ENCODE results near the gene RAET1G.
"Not testable (repeated sequence)": the region's sequence is repeated elsewhere in the genome, so short reads cannot be mapped to it uniquely, and the experiment has no call there.

Gene RAET1G

DNA sequence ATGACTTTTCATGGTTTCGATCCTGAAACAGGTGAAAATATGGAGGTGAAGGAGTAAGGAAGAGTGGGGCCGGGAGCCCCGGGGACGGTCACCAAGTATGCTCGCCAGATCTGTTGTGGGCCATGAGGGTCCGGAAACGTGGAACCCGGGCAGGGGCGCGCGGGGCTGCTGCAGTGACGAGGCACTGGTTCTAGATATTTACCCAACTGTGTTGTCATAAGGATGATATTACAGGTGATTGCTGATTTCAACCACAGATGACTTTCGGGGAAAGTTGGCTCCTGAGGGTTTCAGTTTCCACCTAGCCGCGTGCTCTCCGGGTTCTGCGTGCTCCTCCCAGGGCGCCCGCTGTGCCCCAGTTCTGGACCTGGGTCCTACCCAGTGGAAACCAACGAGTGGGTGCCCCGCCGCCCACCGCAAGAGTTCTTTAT is 12.2 kb downstream of the RAET1G start:
- DNase-seq: no peak

GRCh38 chr6:149909701-149910470 is 13.0 kb downstream of the RAET1G start:
- DNase-seq: no peak

DNA sequence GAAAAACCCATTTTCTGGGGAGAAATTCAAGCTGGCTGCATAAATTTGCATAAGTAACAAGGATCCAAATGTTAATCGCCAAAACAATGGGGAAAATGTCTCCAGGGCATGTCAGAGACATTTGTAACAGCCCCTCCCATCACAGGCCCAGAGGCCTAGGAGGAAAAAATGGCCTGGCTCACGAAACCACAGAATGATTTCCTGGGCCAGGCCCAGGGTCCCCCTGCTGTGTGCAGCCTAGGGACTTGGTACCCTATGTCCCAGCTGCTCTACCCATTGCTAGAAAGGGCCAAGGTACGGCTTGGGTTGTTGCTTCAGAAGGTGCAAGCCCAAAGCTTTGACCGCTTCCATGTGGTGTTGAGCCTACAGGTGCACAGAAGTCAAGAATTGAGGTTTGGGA is 14.4 kb downstream of the RAET1G start:
- DNase-seq: not testable (repeated sequence)

DNA sequence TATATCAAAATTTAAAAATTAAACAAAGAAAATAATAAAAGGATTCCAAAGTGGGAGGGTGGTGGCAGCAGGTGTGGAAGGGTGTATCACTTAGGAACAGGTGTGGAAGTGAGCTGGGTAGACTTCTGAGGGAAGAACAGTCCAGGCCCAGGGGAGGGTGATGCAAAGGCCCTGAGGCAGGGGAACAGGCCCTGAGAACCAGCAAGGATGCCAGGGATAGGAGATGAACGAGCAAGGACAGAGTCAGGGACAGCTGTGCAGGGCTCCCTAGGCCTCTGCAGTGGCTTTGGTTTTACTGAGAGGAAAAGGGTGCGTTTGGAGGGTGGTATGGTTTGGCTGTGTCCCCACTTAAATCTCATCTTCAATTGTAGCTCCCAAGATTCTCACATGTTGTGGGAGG is 15.6 kb downstream of the RAET1G start:
- DNase-seq: no peak

GRCh38 chr6:149906405-149906804 is 16.5 kb downstream of the RAET1G start:
- DNase-seq: no peak

DNA sequence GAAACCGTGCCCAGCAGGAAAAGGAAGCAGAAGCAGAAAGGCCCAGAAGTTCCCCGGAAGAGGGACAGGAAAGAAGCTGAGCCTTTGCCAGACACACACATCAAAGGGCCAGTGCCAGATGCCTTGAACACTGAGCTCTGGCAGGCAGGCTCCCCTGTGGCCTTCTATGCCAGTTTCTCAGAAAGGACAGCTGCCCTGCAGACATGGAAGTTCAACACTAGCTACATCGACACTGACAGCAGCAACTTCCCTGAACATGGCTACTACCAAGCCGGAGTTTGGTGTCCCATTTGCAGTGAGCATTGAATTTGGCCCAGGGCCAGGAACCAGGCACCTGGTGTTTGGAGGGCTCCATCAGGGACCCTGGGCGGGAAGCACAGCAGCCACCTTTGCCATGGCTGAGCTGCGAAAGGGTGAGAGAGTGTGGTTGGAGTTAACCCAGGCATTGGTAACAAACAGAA is 17.0 kb downstream of the RAET1G start:
- no peak for DNase-seq

- DNase-seq: no peak
Observed at GRCh38 chr6:149905371-149905910, 17.5 kb downstream of the RAET1G start.

- DNase-seq: no peak
Observed at GRCh38 chr6:149904661-149905370, 18.1 kb downstream of the RAET1G start.

DNA sequence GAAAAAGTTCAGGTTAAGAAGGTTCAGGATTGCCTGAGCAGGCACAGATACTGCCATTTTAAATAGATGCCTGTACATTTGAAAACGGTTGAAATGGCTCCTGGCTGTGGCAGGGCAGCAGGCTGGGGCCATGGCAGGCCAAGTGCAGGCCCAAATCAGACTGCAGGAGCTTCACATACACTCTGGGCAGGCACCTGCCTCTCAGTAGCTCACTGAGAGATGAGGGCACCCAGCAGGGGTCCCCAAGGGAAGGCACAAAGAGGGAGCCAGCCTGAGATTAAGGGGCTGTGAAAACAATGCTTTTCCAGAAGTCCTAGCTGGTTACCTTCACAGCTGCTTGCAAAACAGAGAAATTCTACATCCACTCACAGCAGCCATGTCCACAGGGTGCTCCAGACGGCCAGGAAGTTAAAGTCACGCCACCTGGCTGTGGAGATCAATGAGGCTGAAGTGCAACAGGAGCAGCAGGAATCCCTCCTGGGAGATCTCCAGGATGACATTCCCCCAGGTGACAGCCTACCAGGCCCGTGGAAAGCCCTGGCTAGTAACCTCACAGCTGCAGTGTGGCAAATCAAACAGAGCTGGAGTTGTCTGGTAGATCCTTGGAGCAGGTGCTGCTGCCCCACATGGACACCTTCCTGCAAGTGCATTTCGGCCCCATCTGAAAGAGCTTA is 18.8 kb downstream of the RAET1G start:
- DNase-seq: no peak

DNA sequence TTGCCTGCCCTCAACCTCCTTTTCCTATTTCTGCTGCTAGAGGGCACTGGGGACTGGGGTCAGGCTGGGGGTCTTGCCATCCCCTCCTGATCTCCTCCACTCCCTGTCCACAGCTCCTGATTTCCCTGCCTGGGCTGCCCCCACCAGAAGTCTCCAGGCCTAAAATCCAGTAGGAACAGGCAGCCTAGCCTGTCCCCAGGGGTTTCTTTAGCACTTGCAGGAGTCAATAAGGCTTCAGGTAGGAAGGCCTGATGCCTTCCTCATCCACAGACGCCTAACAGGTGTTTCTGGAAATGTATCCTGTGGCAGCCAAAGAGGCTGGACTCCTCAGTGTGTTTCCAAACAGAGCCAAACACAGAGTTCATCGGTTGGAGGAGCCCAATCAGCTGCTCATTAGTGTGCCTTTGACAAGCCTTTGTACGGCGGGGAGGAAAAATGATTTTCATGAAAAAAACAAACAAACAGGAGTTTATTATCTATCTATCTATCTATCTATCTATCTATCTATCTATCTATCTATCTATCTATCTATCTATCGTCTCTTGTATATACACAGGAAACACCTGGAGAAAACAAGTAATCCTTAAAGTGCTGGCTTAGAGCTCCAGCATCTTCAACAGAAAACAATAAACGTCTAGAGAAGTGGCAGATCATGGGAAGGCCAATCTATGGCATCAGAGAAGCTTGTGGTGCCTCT is 21.3 kb downstream of the RAET1G start:
- no peak for DNase-seq

- DNase-seq: no peak
Observed at GRCh38 chr6:149900620-149901443, 22.1 kb downstream of the RAET1G start.

DNA sequence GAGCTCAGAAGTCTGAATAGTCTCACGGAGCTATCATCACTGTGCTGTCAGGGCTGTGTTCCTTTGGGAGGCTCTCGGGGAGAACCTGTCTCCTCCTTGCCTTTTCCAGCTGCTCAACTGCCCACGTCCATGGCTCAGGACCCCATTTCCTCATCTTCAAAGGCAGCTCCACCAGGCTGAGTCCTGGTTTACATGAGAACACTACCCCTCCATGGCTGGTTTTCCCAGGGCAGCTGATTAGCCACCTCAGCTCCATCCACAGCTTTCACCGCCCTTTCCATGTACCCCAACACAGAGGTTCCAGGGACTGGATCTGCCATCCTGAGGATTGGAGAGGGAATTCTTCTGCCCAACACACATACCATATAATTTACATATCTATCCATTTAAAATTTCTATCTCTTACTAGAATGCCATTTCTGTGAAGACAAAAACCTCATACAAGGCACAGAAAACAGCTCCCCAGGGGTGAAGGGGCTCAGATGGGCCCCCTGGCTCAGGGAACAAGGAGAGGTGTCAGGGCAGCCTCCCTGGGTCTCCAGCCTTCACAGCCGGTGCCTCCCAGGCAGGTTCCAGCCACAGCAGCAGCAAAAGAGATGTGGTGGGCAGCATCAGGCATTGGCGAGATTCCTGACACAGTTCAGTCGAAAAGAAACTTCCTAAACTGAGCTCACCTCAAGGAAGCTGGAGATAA is 22.8 kb downstream of the RAET1G start:
- no peak for DNase-seq

DNA sequence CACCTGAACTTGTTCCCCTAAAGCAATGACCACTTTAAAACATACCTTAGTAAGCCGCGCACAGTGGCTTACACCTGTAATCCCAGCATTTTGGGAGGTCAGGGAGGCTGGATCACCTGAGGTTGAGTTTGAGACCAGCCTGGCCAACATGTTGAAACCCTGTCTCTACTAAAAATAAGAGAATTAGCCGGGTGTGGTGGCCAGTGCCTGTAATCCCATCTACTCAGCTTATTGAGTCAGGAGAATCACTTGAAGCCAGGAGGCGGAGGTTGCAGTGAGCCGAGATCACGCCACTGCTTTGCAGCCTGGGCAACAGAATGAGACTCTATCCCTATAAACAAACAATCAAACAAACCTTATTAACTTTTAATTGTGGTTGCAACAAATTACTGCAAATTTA is 23.4 kb downstream of the RAET1G start:
- no peak for DNase-seq

- DNase-seq: no peak
Observed at GRCh38 chr6:149898966-149899365, 24.0 kb downstream of the RAET1G start.

DNA sequence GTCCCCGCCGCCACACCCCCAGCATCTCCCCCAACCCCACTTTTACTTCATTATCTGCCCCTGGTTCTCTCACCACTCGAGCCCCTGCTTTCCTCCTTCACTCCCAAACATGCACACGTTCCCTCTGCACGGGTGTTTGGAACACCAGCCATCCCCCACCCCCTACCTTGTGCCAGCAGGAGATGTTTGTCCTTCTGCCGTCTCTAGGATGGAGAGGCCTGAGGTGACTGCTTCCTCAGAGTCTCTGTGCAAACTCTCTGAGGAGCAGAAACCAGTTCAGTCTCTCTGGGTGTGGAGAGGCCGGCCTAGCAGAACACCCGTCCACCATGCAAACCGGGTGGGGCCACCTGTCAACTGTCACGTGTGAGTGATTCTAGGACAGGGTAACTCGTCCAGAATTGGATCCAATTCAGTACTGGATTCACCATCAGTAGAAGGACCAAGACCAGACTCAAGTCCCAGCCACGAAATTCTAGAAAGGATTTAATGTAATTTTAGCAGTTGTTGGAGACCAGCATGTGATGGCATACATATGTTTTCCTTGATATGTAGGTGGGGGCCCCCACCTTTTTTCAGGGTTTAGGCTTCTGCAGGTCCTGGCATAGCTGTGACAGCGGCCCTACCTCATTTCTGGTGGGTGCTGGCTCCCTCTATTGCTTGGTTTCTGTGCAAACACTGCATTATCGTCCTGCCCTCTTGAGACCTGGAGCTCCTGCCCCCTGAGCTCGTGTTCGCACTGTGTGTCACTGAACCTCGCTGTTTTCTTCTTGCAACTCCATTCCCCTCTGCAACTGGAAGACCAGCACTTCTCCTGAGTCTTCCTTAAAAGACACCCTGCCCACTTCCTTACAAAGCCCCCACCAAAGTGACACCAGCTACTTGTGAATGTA is 24.8 kb downstream of the RAET1G start, which contains the start of gene RAET1E:
TSS of gene RAET1E (minus strand) at position 259 of the 890 bp plus-strand sequence. CDS start 7,212 bp downstream, outside the sequence.
- no peak for DNase-seq

DNA sequence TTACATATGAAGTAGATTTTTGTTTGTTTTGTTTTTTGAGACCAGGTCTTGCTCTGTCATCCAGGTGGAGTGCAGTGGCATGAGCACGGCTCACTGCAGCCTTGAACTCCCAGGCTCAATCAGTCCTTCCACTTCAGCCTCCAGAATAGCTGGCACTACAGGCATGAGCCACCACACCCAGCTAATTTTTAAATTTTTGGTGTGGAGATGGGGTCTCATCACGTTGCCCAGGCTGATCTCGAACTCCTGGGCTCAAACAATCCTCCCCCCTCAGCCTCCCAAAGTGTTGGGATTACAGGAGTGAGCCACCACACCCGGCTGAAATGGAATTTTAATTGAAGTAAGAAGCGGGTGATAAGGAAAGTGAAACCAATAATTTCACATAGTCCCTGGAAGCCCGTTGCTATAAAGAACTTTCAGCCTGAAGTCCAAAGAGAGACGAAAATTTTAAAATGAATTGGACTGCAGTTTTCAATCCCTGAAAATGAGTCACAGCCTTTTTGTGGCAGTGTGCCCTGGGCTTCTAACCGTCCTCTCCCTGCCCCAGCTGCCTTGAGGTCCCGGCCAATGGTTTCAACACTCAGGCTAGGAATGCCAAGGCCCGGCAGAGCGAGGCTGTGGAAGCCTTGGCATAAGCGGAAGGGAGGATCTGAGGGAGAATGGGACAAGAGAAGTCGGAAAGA is 25.8 kb downstream of the RAET1G start:
- DNase-seq: no peak

- DNase-seq: no peak
Observed at GRCh38 chr6:149896491-149896890, 26.4 kb downstream of the RAET1G start.

GRCh38 chr6:149895833-149896271 is 27.1 kb downstream of the RAET1G start:
- DNase-seq: no peak

GRCh38 chr6:149895048-149895590 is 27.8 kb downstream of the RAET1G start:
- no peak for DNase-seq

All from NCI-H1436 treated with DMSO at 0.1 percent for 48 hours (cell line).